Mesodermal cell (in vitro differentiated cells): Measurements from ENCODE around the gene GRPEL1.

Experiments used
- H3K27ac ChIP-seq: 2 replicates; pipeline ENCODE4 v1.7.0; 2013; ENCODE audit warnings: mild to moderate bottlenecking, low read depth, low read length, moderate library complexity; ENCODE audit not compliant: severe bottlenecking
- H3K36me3 ChIP-seq: 2 replicates; pipeline ENCODE4 v1.7.1; 2013; ENCODE audit warnings: mild to moderate bottlenecking, low read length, moderate library complexity; ENCODE audit not compliant: control insufficient read depth, insufficient read depth
- H3K4me1 ChIP-seq: one replicate; pipeline ENCODE4 v1.7.1; 2013; ENCODE audit warnings: mild to moderate bottlenecking, low read length; ENCODE audit not compliant: insufficient read depth, control insufficient read depth, poor library complexity, severe bottlenecking
- H3K4me3 ChIP-seq: 2 replicates; pipeline ENCODE4 v1.7.0; 2013; ENCODE audit warnings: low read length, control low read depth, mild to moderate bottlenecking; ENCODE audit not compliant: insufficient read depth, poor library complexity, severe bottlenecking; ENCODE audit errors: extremely low read depth
- H3K9me3 ChIP-seq: 2 replicates; pipeline ENCODE4 v1.7.1; 2013; ENCODE audit warnings: mild to moderate bottlenecking, low read length, moderate library complexity; ENCODE audit not compliant: control insufficient read depth
- WGBS, 2 experiments: methylation state at CpG; one replicate each; pipeline ENCODE4 v1.1.5; 2013; ENCODE audit warnings: missing lambda C conversion rate in 2 of 2; ENCODE audit not compliant: insufficient coverage in 2 of 2; 5-methylcytosine and 5-hydroxymethylcytosine counted together

Gene GRPEL1

GRCh38 chr4:7044137-7044930, 23.5 kb downstream of the GRPEL1 start:
- Histone ChIP-seq H3K36me3 (peaks cover 18% of the 10 kb centered on the region), H3K4me1 (peaks cover 18% of the 10 kb centered on the region), H3K4me3 (peak overlapping the region; percentile 75), H3K9me3 (no peaks in the 10 kb centered on the region), H3K27ac (no peak overlapping the region)
- WGBS, 2 experiments: 37 to 42% methylated on average over 25 to 26 of the region's 29 CpGs

- H3K27ac ChIP-seq: peak within 1 kb of the TSS; percentile 91
- H3K4me3 ChIP-seq: peak within 1 kb of the TSS; percentile 75
- no peaks in the 10 kb centered on the region for H3K9me3 ChIP-seq
- 0 to 1% methylated on average over 64 to 101 of the region's 119 CpGs for WGBS, 2 experiments
- H3K4me1 ChIP-seq: peaks cover 18% of the 10 kb centered on the region
- H3K36me3 ChIP-seq: peaks cover 18% of the 10 kb centered on the region
Measured at GRCh38 chr4:7043284-7044136, 24.4 kb downstream of the GRPEL1 start, which contains the start of gene TADA2B. Gene TADA2B, plus strand, starts transcription at chr4:7043372. Its CDS starts 208 bp downstream, at chr4:7043580.

- H3K4me1 ChIP-seq: peaks cover 22% of the 10 kb centered on the region
- 0 to 1% methylated on average over 58 to 85 of the region's 90 CpGs for WGBS, 2 experiments
- H3K27ac ChIP-seq: peak overlapping the region; percentile 91
- peaks cover 12% of the 10 kb centered on the region for H3K36me3 ChIP-seq
- peak overlapping the region; percentile 66 for H3K4me3 ChIP-seq
- no peaks in the 10 kb centered on the region for H3K9me3 ChIP-seq
Measured at GRCh38 chr4:7042503-7043283, 25.2 kb downstream of the GRPEL1 start.

- 43 to 46% methylated on average over 38 to 41 of the region's 42 CpGs for WGBS, 2 experiments
- Histone ChIP-seq H3K27ac (peak overlapping the region; percentile 91), H3K36me3 (peaks cover 10% of the 10 kb centered on the region), H3K4me1 (peaks cover 22% of the 10 kb centered on the region), H3K4me3 (peak overlapping the region; percentile 66), H3K9me3 (no peaks in the 10 kb centered on the region)
Measured at GRCh38 chr4:7041801-7042502, 25.9 kb downstream of the GRPEL1 start.

GRCh38 chr4:7041246-7041645, 26.6 kb downstream of the GRPEL1 start:
- Histone ChIP-seq H3K4me1 (peaks cover 26% of the 10 kb centered on the region), H3K9me3 (no peaks in the 10 kb centered on the region), H3K4me3 (no peak overlapping the region), H3K36me3 (peaks cover 10% of the 10 kb centered on the region), H3K27ac (no peak overlapping the region)
- 94 to 96% methylated on average over 18 to 19 of the region's 19 CpGs for WGBS, 2 experiments

- H3K4me1 ChIP-seq: peaks cover 25% of the 10 kb centered on the region
Measured at GRCh38 chr4:7040765-7041164, 27.1 kb downstream of the GRPEL1 start.

GRCh38 chr4:7037425-7037824, 30.4 kb downstream of the GRPEL1 start:
- no peak overlapping the region for H3K27ac ChIP-seq
- WGBS, 2 experiments: 85 to 100% methylated on average over 1 to 2 of the region's 6 CpGs
- H3K36me3 ChIP-seq: peaks cover 5% of the 10 kb centered on the region
- no peak overlapping the region for H3K4me3 ChIP-seq
- H3K9me3 ChIP-seq: no peaks in the 10 kb centered on the region
- peaks cover 36% of the 10 kb centered on the region for H3K4me1 ChIP-seq

More at GRCh38 chr4:7040765-7041164, 27.1 kb downstream of the GRPEL1 start:
- Histone ChIP-seq H3K4me3 (no peak overlapping the region), H3K27ac (no peak overlapping the region), H3K9me3 (no peaks in the 10 kb centered on the region), H3K36me3 (peaks cover 7% of the 10 kb centered on the region)
- WGBS, 2 experiments: 73 to 80% methylated on average over 1 of the region's 4 CpGs

GRCh38 chr4:7034262-7035081, 33.4 kb downstream of the GRPEL1 start:
- Histone ChIP-seq H3K4me3 (no peak overlapping the region), H3K27ac (peak overlapping the region; percentile 85), H3K4me1 (peaks cover 44% of the 10 kb centered on the region), H3K36me3 (peaks cover 31% of the 10 kb centered on the region), H3K9me3 (no peaks in the 10 kb centered on the region)
- WGBS, 2 experiments: 90 to 91% methylated on average over 19 of the region's 20 CpGs

GRCh38 chr4:7032596-7032995, 35.3 kb downstream of the GRPEL1 start:
- H3K4me3 ChIP-seq: no peak overlapping the region
- peaks cover 40% of the 10 kb centered on the region for H3K4me1 ChIP-seq
- WGBS, 2 experiments: 93% methylated on average over 6 to 8 of the region's 8 CpGs
- no peaks in the 10 kb centered on the region for H3K9me3 ChIP-seq
- H3K27ac ChIP-seq: peak overlapping the region; percentile 66
- peaks cover 46% of the 10 kb centered on the region for H3K36me3 ChIP-seq
